Vagina (tissue), 2 donors: ENCODE data around the gene C4orf51.

Experiments
- CTCF ChIP-seq, 3 experiments: fragments of 450-650 bp in 2 of 3; fragments of 200-600 bp in 1 of 3; sonication (generic) in 1 of 3; IDR thresholded peaks; one replicate each; pipeline ENCODE4 v1.5.1; 2017 to 2019; ENCODE audit warnings: antibody characterized with exemption in 3 of 3, mild to moderate bottlenecking in 2 of 3, moderate library complexity in 2 of 3
- POLR2A ChIP-seq, 2 donors: fragments of 450-650 bp; IDR thresholded peaks; one replicate each; pipeline ENCODE4 v1.6.1; 2017; ENCODE audit warnings: antibody characterized with exemption in 2 of 2, mild to moderate bottlenecking in 2 of 2, moderate library complexity in 2 of 2
- POLR2AphosphoS5 ChIP-seq, 2 donors: sonication (generic); formaldehyde crosslinking; IDR thresholded peaks; one replicate each; pipeline ENCODE4 v1.9.0; 2017; ENCODE audit warnings: antibody characterized with exemption in 2 of 2, mild to moderate bottlenecking in 2 of 2, low read depth in 1 of 2; ENCODE audit not compliant: insufficient read depth in 1 of 2

GRCh38 chr4:145760961-145761929 lies 81.3 kb downstream of the C4orf51 start:
- no peak for TF ChIP-seq CTCF (IDR thresholded peaks at IDR 0.05)
- no peak for TF ChIP-seq POLR2A (IDR thresholded peaks at IDR 0.05)
- TF ChIP-seq POLR2AphosphoS5 (IDR thresholded peaks at IDR 0.05; ENCODE audit: insufficient read depth in 1 of 2, low read depth in 1 of 2), result no peak
